Measurements from ENCODE around the gene ADCY1.
A peak's percentile ranks its signal among the peaks of the same experiment; 100 is the strongest.

Gene ADCY1

DNA sequence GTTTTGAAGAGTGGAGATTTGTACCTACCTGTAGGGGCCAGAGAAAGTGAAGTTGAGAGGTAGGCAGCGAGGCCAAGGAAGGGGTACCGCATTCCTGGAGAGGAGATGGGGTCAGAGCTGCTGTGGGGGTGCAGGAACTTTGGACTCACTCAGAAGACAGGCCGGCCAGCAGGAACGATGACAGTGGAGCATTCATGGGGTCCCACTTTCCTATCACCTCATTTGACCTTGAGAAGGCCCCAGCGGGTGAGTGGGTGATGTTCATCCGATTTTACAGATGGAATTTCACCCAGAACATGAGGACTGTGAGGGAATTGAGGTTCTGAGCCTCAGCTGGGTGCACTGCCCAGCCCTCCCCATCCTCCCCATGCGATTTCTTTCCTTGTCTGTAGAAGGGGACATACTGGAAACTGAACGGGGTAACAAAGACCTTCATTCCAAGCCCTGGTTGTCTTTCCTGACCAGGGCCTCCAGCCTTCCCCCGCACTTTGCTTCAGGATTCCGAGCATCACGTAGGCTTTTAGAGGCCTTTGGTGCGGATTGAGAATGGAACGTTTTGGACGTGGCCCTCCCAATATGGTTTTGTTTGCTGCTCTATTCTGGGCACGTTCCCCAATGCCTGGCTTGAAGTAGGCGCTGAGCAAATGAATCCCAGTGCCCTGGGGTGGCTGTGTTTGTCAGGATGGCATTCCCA, 87.3 kb downstream of the ADCY1 start:
- Histone ChIP-seq H3K9me3 (no peaks in the 10 kb centered on the region), H3K27me3 (ENCODE audit: low read depth) (no peaks in the 10 kb centered on the region), H3K36me3 (replicated peaks) (no peaks in the 10 kb centered on the region), H3K4me3 (no peak overlapping the region), H3K4me1 (no peaks in the 10 kb centered on the region)
- in situ Hi-C loops (cut with MboI; ENCODE audit: low sequenced_read_pairs), result no loop called here
- no peak for DNase-seq (ENCODE audit: low spot score in 2 of 2)

DNA sequence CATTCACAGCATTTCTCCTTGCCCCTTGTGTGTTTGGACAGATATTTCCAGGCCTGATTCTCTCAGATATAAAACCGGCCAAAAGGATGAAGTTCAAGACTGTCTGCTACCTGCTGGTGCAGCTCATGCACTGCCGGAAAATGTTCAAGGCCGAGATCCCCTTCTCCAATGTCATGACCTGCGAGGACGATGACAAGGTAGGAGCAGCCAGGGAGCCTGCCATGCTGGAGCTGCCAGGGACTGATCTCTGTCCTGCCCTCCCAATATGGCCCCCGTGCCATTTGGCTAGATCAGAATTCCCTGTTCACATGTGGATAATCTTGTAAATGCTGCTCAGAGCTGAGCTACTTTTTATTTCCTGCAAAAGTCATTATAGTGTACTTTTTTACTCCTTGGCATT, 87.8 kb downstream of the ADCY1 start:
- DNase-seq (ENCODE audit: low spot score in 2 of 2), result no peak
- H3K27me3 ChIP-seq (ENCODE audit: low read depth), result no peaks in the 10 kb centered on the region
- H3K4me1 ChIP-seq, result no peaks in the 10 kb centered on the region
- no peaks in the 10 kb centered on the region for H3K9me3 ChIP-seq
- in situ Hi-C loops (cut with MboI; ENCODE audit: low sequenced_read_pairs), result no loop called here
- no peak overlapping the region for H3K4me3 ChIP-seq
- no peaks in the 10 kb centered on the region for H3K36me3 ChIP-seq (replicated peaks)

DNA sequence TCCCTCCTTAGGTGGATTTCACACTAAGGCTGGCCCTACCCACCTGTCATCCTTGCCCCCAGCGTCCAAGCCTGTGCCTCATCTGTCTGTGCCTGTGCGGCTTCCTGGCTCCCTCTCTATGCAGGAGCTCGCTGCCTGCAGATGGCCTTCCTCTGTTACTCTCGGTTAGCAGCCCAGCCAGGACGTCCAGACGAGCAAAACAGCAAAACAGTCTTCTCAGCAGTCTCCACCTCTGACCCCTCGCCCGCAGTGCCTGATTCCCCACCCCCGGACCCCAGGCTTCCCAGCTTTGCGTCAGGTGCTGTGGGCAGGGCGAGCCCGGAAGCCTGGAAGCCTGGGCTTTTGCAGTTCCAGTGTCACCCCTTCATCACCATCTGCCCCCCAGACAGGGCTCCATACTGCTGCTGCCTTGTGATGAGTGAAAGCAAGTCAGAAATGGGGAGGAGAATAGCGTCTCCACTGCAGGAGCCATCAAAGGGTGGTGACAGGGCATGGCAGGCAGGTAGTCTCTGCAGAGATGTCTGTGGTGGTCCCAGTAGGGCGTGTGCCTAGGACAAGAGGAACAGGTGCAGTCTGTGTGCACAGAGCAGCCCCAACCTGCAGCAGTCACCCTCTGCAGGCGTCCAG, 88.5 kb downstream of the ADCY1 start:
- no peaks in the 10 kb centered on the region for H3K36me3 ChIP-seq (replicated peaks)
- no peak overlapping the region for H3K4me3 ChIP-seq
- no peaks in the 10 kb centered on the region for H3K27me3 ChIP-seq (ENCODE audit: low read depth)
- no peak for DNase-seq (ENCODE audit: low spot score in 2 of 2)
- in situ Hi-C loops (cut with MboI; ENCODE audit: low sequenced_read_pairs), result no loop called here
- no peaks in the 10 kb centered on the region for H3K9me3 ChIP-seq
- H3K4me1 ChIP-seq, result no peaks in the 10 kb centered on the region

DNA sequence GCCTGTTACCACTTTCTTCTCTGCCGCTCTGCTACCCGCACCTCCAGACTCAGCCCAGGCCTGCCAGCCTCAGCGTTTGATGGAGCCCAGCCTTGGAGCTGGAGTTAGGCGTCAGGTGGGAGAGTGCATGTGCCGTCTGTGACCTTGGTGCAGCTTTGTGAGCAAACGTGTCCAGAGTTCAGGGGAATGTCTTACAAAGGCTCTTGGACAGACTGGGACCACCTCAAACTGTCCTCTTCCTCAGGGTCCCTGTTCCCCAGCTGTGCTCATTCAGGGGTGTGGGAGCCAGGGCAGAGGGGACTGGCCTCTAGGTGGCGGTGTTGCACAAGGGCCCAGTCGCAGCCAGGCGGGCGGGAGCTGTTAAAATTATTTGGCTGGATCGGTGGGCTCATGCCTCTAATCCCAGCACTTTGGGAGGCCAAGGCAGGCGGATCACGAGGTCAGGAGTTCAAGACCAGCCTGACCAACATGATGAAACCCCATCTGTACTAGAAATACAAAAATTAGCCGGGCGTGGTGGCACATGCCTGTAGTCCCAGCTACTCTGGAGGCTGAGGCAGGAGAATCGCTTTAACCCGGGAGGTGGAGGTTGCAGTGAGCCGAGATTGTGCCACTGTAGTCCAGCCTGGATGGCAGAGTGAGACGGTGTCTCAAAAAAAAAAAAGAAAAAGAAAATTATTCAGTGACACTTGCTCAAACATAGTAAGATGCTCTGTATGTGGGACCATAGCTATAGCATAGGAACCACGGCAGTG, 89.2 kb downstream of the ADCY1 start:
- in situ Hi-C loops (cut with MboI; ENCODE audit: low sequenced_read_pairs), result no loop called here
- Histone ChIP-seq H3K4me3 (no peak overlapping the region), H3K27me3 (ENCODE audit: low read depth) (no peaks in the 10 kb centered on the region), H3K9me3 (no peaks in the 10 kb centered on the region), H3K4me1 (no peaks in the 10 kb centered on the region), H3K36me3 (replicated peaks) (no peaks in the 10 kb centered on the region)
- peak in 1 of 2 experiments; percentile 53 for DNase-seq (ENCODE audit: low spot score in 2 of 2)

DNA sequence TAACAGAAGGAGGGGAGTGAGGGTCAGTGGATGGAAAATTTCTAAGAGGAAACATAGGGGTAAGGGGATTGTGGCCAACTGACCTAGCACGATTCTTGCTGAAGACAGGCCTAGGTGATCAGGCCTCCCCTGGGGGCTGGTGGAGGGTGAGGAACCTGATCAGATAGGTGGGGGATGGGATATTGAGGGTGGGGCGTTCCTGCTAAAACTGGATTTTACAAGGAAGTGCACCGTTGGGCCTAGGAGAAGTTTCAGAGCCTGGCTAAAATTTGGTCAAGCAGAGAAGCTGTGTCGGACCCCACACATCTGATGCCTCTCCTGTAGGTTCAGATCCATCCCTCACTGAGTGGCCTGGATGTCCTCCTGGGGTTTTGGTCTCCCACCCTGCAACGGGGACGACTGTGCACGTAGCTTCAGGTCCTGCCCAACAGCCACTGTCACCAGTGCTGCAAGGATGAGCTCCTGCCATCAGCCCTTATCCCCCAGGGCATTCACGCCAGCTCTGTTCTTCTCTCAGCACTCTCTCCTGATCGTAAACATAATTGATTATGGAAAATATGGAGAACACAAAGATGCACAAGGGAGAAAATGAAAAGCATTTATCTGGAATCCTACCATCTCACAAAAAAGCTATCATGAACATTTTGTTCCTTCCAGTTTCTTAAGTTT, 89.9 kb downstream of the ADCY1 start:
- no peak for DNase-seq (ENCODE audit: low spot score in 2 of 2)
- no peaks in the 10 kb centered on the region for H3K9me3 ChIP-seq
- in situ Hi-C loops (cut with MboI; ENCODE audit: low sequenced_read_pairs), result no loop called here
- H3K27me3 ChIP-seq (ENCODE audit: low read depth), result no peaks in the 10 kb centered on the region
- no peaks in the 10 kb centered on the region for H3K4me1 ChIP-seq
- no peaks in the 10 kb centered on the region for H3K36me3 ChIP-seq (replicated peaks)
- no peak overlapping the region for H3K4me3 ChIP-seq

DNA sequence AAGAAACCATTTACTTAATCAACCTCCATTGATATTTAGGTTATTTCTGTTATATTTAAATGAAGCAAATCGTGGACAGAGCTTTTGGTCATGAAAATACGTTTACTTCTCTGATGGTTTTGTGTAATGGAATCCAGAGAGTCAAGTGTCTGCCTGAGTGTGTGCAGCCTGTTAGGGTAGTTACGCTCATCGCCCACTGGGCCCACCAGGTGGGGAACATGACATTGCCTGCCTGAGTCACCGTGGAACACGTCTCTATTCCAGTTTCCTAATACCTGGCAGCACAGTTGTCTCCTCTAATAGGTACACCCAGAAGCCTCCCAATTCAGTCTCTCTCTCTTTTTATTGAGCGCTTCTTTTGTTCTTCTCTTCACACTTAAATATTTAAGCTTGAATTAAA, 91.0 kb downstream of the ADCY1 start:
- Histone ChIP-seq H3K4me1 (no peaks in the 10 kb centered on the region), H3K27me3 (ENCODE audit: low read depth) (no peaks in the 10 kb centered on the region), H3K36me3 (replicated peaks) (no peaks in the 10 kb centered on the region), H3K4me3 (no peak overlapping the region), H3K9me3 (no peaks in the 10 kb centered on the region)
- DNase-seq (ENCODE audit: low spot score in 2 of 2), result no peak
- in situ Hi-C loops (cut with MboI; ENCODE audit: low sequenced_read_pairs), result no loop called here

DNA sequence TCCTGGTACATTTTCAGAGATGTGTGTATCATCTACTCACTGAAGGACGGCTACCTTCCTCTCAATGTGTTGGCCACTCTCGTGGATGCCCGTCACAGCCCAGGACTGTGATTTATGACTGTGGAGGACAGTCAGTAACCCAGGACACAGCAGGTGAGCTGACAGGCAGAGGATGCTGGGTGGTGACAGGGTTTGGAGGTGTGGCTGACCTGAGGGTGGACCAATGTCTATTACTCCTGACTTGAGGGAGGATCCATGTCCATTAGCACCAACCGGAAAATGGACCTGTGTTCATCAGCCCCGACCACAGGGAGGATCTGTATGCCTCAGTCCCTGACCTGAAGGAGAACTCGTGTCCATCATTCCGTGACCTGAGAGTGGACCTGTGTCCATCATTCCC, 96.1 kb downstream of the ADCY1 start:
- H3K4me1 ChIP-seq, result no peaks in the 10 kb centered on the region
- in situ Hi-C loops (cut with MboI; ENCODE audit: low sequenced_read_pairs), result no loop called here
- no peaks in the 10 kb centered on the region for H3K9me3 ChIP-seq
- no peak overlapping the region for H3K4me3 ChIP-seq
- no peak for DNase-seq (ENCODE audit: low spot score in 2 of 2)
- no peaks in the 10 kb centered on the region for H3K36me3 ChIP-seq (replicated peaks)
- no peaks in the 10 kb centered on the region; the same call in 1 of the 2 replicates for H3K27me3 ChIP-seq (ENCODE audit: low read depth)

DNA sequence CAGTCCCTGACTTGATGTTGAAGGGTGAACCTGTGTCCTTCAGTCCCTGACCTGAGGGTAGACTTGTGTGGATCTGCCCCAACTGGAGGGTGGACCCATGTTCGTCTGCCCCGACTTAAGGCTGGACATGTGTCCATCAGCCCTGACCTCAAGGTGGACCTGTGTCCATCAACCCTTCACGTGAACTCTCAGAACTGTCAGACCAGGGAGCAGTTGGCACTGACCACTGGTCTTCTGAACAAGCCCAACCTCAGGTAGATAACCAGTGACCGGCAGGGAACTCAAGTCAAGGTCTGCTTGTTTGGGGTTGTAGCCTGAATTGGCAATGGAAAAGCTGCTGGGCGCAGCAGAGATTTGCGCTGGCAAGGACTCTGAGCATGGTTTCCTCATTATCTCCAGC, 96.5 kb downstream of the ADCY1 start:
- no peaks in the 10 kb centered on the region for H3K4me1 ChIP-seq
- in situ Hi-C loops (cut with MboI; ENCODE audit: low sequenced_read_pairs), result no loop called here
- no peak for DNase-seq (ENCODE audit: low spot score in 2 of 2)
- H3K36me3 ChIP-seq (replicated peaks), result no peaks in the 10 kb centered on the region
- no peaks in the 10 kb centered on the region; the same call in 1 of the 2 replicates for H3K27me3 ChIP-seq (ENCODE audit: low read depth)
- H3K9me3 ChIP-seq, result no peaks in the 10 kb centered on the region
- H3K4me3 ChIP-seq, result no peak overlapping the region

DNA sequence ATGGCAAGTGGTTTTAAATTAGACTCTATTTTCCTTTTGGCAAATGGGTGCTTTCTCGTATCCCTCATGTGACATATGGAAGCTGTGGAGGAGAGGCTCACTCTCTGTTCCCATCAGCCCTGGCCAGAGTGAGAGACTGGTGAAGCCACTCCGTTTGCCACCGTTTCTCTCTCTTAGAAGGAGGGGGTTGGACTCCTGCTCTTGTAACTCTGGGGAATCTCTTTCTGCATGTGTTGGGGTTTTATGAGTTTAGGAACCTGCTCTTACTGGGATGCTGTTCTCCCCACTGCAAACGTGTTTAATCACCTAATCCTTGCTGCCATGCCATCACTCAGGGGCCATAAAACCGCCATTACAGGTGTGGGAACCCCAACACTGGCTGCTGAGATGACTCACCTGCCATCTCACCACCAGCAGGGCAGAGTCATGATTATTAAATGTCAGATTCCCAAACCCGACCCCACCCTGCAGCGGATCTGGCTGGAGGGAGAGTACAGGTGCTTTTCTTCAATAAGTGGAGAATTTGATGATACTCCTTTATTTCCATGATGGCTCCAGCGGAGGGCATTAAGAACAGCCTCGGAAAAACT, 103.2 kb downstream of the ADCY1 start:
- Histone ChIP-seq H3K36me3 (replicated peaks) (no peaks in the 10 kb centered on the region), H3K27me3 (ENCODE audit: low read depth) (no peaks in the 10 kb centered on the region), H3K9me3 (no peaks in the 10 kb centered on the region), H3K4me3 (no peak overlapping the region), H3K4me1 (no peaks in the 10 kb centered on the region)
- DNase-seq (ENCODE audit: low spot score in 2 of 2), result no peak
- in situ Hi-C loops (cut with MboI; ENCODE audit: low sequenced_read_pairs), result no loop called here

DNA sequence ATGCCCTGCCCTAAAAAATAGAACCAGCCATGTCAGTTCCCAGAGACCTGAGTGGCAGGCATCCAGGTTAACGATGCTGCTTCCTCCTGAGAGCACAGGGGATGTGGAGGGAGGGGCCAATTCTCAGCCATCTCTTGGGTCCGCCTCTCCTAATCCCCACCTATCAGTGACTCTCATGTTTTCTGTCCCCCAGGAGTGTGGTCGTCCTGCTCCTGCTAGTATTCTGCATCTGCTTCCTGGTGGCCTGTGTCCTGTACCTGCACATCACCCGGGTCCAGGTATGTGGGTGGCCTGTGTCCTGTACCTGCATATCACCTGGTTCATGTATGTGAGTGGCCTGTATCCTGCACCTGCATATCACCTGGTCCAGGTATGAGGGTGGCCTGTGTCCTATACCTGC, 105.3 kb downstream of the ADCY1 start:
- Histone ChIP-seq H3K4me3 (no peak overlapping the region), H3K27me3 (ENCODE audit: low read depth) (no peaks in the 10 kb centered on the region)

DNA sequence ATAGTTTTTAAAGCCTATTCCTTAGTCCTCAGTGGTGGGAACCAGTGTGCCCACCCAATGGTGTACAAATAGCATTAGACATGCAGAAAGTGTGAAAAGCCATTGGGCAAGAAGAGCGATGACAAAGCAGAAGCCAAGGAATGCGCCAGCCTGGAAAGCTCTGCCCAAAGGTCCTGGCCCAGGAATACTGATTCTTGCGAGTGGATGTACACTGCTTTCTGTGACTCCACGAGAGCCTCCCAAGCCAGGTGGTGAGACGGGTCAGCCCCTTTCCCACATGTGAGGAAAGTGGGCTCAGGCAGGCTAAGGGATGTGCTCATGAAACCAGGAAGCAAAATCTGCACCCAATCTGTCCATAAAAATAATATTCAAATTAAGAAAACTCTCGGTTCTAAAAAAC, 106.6 kb downstream of the ADCY1 start:
- no peak for DNase-seq (ENCODE audit: low spot score in 2 of 2)
- H3K27me3 ChIP-seq (ENCODE audit: low read depth), result no peaks in the 10 kb centered on the region
- H3K4me3 ChIP-seq, result no peak overlapping the region
- in situ Hi-C loops (cut with MboI; ENCODE audit: low sequenced_read_pairs), result no loop called here
- no peaks in the 10 kb centered on the region for H3K4me1 ChIP-seq
- H3K9me3 ChIP-seq, result no peaks in the 10 kb centered on the region
- no peaks in the 10 kb centered on the region for H3K36me3 ChIP-seq (replicated peaks)

More for the DNA sequence above, 105.3 kb downstream of the ADCY1 start:
- DNase-seq (ENCODE audit: low spot score in 2 of 2), result no peak
- in situ Hi-C loops (cut with MboI; ENCODE audit: low sequenced_read_pairs), result no loop called here
- Histone ChIP-seq H3K4me1 (no peaks in the 10 kb centered on the region), H3K36me3 (replicated peaks) (no peaks in the 10 kb centered on the region), H3K9me3 (no peaks in the 10 kb centered on the region)

DNA sequence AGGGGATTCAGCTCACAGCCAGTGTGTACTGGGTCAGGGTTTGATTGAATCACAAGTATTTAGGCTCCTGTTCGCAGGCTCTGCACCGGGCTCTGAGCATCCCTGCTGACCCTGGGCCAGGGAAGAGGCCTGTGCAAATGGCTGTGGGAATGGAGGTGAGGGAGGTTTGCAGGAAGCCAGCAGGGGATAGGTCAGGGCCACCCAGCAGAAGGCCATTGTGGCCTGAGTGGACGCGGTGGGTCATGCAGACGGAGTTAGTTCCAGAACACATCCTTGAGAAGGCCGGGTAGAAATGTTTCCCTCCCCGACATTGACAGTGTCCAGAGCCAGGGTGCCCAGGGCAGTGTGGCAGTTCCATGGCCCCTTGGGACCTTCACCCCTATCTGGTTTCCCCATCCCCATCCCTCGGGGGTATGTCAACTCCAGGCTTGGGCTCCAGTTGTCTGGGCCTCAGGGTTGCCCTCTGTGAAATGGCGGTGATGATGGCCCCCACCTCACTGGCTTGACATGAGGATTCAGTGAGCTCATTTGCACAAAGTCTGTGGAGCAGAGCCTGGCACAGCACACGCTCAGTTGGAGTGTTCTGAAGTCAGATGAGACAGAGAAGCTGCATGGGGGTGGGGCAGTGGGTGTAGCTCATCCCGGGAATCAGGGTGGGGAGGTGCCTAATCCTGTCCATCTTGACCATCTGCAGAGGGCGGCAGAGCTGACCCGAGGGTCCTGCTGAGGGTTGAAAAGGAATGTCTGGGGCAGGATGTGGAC, 107.6 kb downstream of the ADCY1 start:
- in situ Hi-C loops (cut with MboI; ENCODE audit: low sequenced_read_pairs), result no loop called here

DNA sequence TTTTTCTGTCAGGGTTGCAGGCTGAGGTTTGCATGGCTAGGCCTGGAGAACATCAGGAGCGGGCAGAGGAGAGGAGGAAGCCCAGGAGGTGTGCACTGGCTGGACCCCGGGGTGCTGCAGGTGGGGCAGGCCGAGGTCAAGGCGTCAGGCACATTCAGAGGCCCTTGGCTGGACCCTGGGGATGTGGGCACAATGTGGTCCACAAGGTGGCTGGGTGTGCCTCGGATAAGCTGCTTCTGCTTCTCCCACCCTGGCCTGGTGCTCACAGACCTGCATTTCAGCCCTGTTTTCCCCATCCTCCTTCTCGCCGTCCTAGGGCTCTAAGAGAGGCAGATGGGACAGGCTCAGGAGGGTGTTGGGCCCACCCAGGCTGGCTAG, 108.2 kb downstream of the ADCY1 start:
- Histone ChIP-seq H3K4me1 (no peaks in the 10 kb centered on the region), H3K27me3 (ENCODE audit: low read depth) (no peaks in the 10 kb centered on the region), H3K4me3 (no peak overlapping the region), H3K36me3 (replicated peaks) (no peaks in the 10 kb centered on the region), H3K9me3 (no peaks in the 10 kb centered on the region)
- DNase-seq (ENCODE audit: low spot score in 2 of 2), result no peak
- in situ Hi-C loops (cut with MboI; ENCODE audit: low sequenced_read_pairs), result no loop called here

More for the DNA sequence above, 107.6 kb downstream of the ADCY1 start:
- DNase-seq (ENCODE audit: low spot score in 2 of 2), result no peak
- no peak overlapping the region for H3K4me3 ChIP-seq
- no peaks in the 10 kb centered on the region for H3K4me1 ChIP-seq
- H3K36me3 ChIP-seq (replicated peaks), result no peaks in the 10 kb centered on the region
- no peaks in the 10 kb centered on the region for H3K27me3 ChIP-seq (ENCODE audit: low read depth)
- H3K9me3 ChIP-seq, result no peaks in the 10 kb centered on the region

Measured in HAP-1 (cell line).